ENCODE measurements around the gene PISD. TPM values are rescaled to one million over a fixed set of nuclear protein-coding genes. Genes with fewer than 3 reads are reported as not detected.

PISD gene
- total RNA-seq, 1 donor: 37.3 TPM

DNA sequence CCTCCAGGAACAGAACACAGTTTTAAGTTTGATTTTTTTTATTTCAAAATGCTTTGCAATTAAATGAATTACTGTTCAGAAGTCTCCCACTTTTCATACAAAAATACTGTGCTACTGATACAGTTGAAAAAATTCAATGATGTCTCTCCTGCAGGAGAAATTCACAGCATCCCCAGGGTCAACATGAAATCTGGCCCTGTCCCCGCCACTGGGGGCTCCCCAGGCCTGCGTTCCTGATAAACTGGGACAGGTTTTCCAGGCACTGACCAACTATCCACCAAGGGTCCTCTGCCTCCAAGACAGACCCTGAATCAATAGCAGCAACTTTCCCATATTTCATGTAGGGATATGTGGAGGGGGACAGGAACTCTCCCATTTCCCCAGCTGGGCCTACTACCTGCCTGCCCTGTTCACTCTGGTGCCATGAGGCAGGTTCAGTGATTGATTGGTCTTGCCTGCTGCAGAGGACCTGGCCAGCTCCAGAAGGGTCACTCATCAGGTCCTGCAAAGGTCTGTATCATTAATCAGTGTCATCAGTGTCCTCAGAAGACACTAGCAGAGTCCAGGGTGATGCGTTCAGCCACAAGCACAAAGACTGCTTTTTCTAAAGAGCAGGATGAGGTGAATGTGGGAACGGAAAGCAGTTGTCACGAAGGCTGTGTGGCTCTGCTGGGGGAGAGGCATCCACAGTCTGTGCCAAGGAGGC lies 43.4 kb downstream of the PISD start:
- H3K4me1 ChIP-seq (ENCODE audit: insufficient read depth, low read length): peaks cover 6% of the 10 kb centered on the region
- H3K4me2 ChIP-seq (ENCODE audit: insufficient read depth, low read length): no peak overlapping the region
- H3K4me3 ChIP-seq (ENCODE audit: insufficient read depth, low read length): no peak overlapping the region
- H3K27ac ChIP-seq (ENCODE audit: low read depth, low read length): no peak overlapping the region
- H3K79me2 ChIP-seq (ENCODE audit: insufficient read depth, low read length): peaks cover 33% of the 10 kb centered on the region
- H3K27me3 ChIP-seq (ENCODE audit: insufficient read depth, low read length): no peaks in the 10 kb centered on the region
- H3K9me3 ChIP-seq (ENCODE audit: low read depth, low read length): no peaks in the 10 kb centered on the region
- TF ChIP-seq, protein P1, sequence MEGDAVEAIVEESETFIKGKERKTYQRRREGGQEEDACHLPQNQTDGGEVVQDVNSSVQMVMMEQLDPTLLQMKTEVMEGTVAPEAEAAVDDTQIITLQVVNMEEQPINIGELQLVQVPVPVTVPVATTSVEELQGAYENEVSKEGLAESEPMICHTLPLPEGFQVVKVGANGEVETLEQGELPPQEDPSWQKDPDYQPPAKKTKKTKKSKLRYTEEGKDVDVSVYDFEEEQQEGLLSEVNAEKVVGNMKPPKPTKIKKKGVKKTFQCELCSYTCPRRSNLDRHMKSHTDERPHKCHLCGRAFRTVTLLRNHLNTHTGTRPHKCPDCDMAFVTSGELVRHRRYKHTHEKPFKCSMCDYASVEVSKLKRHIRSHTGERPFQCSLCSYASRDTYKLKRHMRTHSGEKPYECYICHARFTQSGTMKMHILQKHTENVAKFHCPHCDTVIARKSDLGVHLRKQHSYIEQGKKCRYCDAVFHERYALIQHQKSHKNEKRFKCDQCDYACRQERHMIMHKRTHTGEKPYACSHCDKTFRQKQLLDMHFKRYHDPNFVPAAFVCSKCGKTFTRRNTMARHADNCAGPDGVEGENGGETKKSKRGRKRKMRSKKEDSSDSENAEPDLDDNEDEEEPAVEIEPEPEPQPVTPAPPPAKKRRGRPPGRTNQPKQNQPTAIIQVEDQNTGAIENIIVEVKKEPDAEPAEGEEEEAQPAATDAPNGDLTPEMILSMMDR (IDR thresholded peaks at IDR 0.05; ENCODE audit: extremely low read depth, low read depth, low read length): no peak
- H3K36me3 ChIP-seq (ENCODE audit: insufficient read depth, low read length): peaks cover 51% of the 10 kb centered on the region
- peak; percentile 68 for DNase-seq (ENCODE audit: insufficient read length, low spot score, missing footprints)
- H4K20me1 ChIP-seq (ENCODE audit: insufficient read depth, low read length): peaks cover 29% of the 10 kb centered on the region
- H2AFZ ChIP-seq (ENCODE audit: low read length): no peak overlapping the region

DNA sequence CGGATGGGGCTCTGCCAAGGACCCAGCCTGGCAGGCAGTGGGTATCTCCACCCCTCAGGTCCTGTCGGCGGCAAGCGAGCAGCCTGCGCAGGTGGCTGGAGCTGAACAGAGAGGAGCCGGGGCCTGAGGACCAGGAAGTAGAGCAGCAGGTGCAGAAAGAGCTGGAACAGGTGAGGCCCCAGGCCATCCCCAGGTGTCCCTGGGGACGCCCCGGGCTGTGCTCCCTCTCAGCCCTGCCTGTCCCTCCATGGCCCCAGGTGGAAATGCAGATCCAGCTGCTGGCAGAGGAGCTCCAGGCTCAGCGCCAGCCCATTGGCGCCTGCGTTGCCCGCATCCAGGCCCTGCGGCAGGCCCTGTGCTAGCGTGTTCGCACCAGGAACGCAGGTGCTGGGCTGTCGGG lies 44.0 kb downstream of the PISD start:
- peaks cover 6% of the 10 kb centered on the region for H3K4me1 ChIP-seq (ENCODE audit: insufficient read depth, low read length)
- peaks cover 51% of the 10 kb centered on the region for H3K36me3 ChIP-seq (ENCODE audit: insufficient read depth, low read length)
- peak; percentile 57 for DNase-seq (ENCODE audit: insufficient read length, low spot score, missing footprints)
- H3K79me2 ChIP-seq (ENCODE audit: insufficient read depth, low read length): peaks cover 27% of the 10 kb centered on the region
- H4K20me1 ChIP-seq (ENCODE audit: insufficient read depth, low read length): peaks cover 23% of the 10 kb centered on the region
- no peak overlapping the region for H3K27ac ChIP-seq (ENCODE audit: low read depth, low read length)
- TF ChIP-seq, protein P1 (IDR thresholded peaks at IDR 0.05; ENCODE audit: extremely low read depth, low read depth, low read length): no peak
- H3K4me3 ChIP-seq (ENCODE audit: insufficient read depth, low read length): no peak overlapping the region
- H2AFZ ChIP-seq (ENCODE audit: low read length): no peak overlapping the region
- no peak overlapping the region for H3K4me2 ChIP-seq (ENCODE audit: insufficient read depth, low read length)
- H3K9me3 ChIP-seq (ENCODE audit: low read depth, low read length): no peaks in the 10 kb centered on the region
- H3K27me3 ChIP-seq (ENCODE audit: insufficient read depth, low read length): no peaks in the 10 kb centered on the region

DNA sequence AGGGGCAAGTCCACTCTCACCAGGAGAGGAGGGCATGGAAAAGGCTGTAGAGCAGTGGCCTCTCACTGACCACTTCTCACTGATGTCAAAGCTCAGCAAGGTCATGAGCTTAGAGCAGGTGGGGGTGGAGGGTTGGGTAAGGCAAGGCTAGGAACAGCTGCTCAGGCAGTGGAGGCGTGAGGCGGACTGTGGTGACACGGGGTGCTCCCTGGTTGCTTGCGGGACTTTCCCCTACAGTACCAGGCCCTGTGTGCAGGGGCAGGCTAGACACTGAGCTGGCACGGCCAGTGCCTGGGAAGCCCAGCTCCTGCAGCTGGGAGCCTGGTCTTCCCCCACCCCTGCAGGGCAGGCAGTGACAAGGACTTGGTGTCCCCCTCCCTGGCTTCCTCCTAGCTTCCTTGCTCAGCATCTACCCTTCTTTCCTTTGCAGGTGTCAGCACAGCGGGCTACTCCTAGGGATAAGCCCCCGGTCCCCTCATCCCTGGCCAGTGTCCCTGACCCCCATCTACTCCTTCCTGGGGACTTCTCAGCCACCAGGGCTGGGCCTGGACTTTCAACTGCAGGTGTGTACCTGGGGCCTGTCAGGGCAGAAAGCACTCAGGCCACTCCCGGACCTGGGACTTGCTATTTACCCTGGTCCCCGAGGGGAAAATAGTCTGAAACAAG lies 45.6 kb downstream of the PISD start:
- Histone ChIP-seq H3K27ac (ENCODE audit: low read depth, low read length) (no peak overlapping the region), H4K20me1 (ENCODE audit: insufficient read depth, low read length) (peaks cover 11% of the 10 kb centered on the region), H3K27me3 (ENCODE audit: insufficient read depth, low read length) (no peaks in the 10 kb centered on the region), H3K9me3 (ENCODE audit: low read depth, low read length) (no peaks in the 10 kb centered on the region), H2AFZ (ENCODE audit: low read length) (no peak overlapping the region), H3K4me3 (ENCODE audit: insufficient read depth, low read length) (no peak overlapping the region), H3K36me3 (ENCODE audit: insufficient read depth, low read length) (peaks cover 37% of the 10 kb centered on the region), H3K79me2 (ENCODE audit: insufficient read depth, low read length) (peaks cover 11% of the 10 kb centered on the region), H3K4me2 (ENCODE audit: insufficient read depth, low read length) (no peak overlapping the region), H3K4me1 (ENCODE audit: insufficient read depth, low read length) (peaks cover 6% of the 10 kb centered on the region)
- TF ChIP-seq, protein P1 (IDR thresholded peaks at IDR 0.05; ENCODE audit: extremely low read depth, low read depth, low read length): no peak
- peak; percentile 74 for DNase-seq (ENCODE audit: insufficient read length, low spot score, missing footprints)

DNA sequence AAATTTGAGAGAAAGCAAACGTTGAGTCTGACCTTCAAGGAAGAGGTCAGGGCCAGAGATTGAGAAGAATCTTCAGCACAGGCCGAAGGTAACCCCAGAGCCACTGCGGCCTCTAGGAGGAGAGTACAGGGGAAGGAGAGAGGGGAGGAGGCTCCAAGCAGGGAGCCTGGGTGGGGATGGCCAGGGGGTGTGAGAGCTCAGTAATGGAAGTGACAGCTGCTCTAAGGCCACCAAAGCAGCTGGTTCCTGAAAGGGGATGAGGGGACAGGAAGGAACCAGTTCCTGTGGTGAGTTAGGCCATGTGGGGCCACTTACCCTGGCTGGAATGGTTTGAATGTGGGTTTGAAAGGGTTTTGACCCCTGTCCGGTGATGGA lies 46.1 kb downstream of the PISD start:
- peaks cover 32% of the 10 kb centered on the region for H3K36me3 ChIP-seq (ENCODE audit: insufficient read depth, low read length)
- H3K4me1 ChIP-seq (ENCODE audit: insufficient read depth, low read length): peaks cover 6% of the 10 kb centered on the region
- peaks cover 8% of the 10 kb centered on the region for H4K20me1 ChIP-seq (ENCODE audit: insufficient read depth, low read length)
- H3K27me3 ChIP-seq (ENCODE audit: insufficient read depth, low read length): no peaks in the 10 kb centered on the region
- no peak for DNase-seq (ENCODE audit: insufficient read length, low spot score, missing footprints)
- no peak overlapping the region for H2AFZ ChIP-seq (ENCODE audit: low read length)
- H3K27ac ChIP-seq (ENCODE audit: low read depth, low read length): no peak overlapping the region
- H3K4me3 ChIP-seq (ENCODE audit: insufficient read depth, low read length): no peak overlapping the region
- peaks cover 6% of the 10 kb centered on the region for H3K79me2 ChIP-seq (ENCODE audit: insufficient read depth, low read length)
- no peaks in the 10 kb centered on the region for H3K9me3 ChIP-seq (ENCODE audit: low read depth, low read length)
- no peak overlapping the region for H3K4me2 ChIP-seq (ENCODE audit: insufficient read depth, low read length)
- TF ChIP-seq, protein P1 (IDR thresholded peaks at IDR 0.05; ENCODE audit: extremely low read depth, low read depth, low read length): no peak

Data from osteoblast (primary cell).